AG04449 (cell line): Measurements from ENCODE around the gene CRISPLD2.

ENCODE experiments used
- CTCF ChIA-PET: fragments of 350-600 bp; formaldehyde crosslinking; extraction: SDS; loops from one replicate; lab custom pipeline; 2021; ENCODE audit warnings: antibody characterized with exemption; lab: Yijun Ruan, JAX
- POLR2A ChIA-PET: fragments of 400-600, 350-600 bp; formaldehyde crosslinking; extraction: SDS; loops from one replicate; lab custom pipeline; 2020; ENCODE audit warnings: antibody characterized with exemption, inconsistent platforms; lab: Yijun Ruan, JAX
- DNase-seq: peaks from one replicate; pipeline ENCODE4 v3.0.0-alpha.2; 2010; ENCODE audit warnings: low read depth, low spot score
- H3K4me3 ChIP-seq: 2 replicates; pipeline ENCODE4 v1.5.1; 2011; ENCODE audit warnings: low read depth, mild to moderate bottlenecking, control low read depth, low read length
- TF ChIP-seq, protein P1 (sequence below): IDR thresholded peaks from one replicate; pipeline ENCODE4 v1.5.1; 2011; ENCODE audit warnings: mild to moderate bottlenecking, moderate library complexity, low read length, control low read depth, inconsistent platforms; ENCODE audit not compliant: insufficient read depth; ENCODE audit errors: missing control alignments

The CRISPLD2 gene

GRCh38 chr16:84897911-84898377, 78.2 kb downstream of the CRISPLD2 start:
- TF ChIP-seq, protein P1, sequence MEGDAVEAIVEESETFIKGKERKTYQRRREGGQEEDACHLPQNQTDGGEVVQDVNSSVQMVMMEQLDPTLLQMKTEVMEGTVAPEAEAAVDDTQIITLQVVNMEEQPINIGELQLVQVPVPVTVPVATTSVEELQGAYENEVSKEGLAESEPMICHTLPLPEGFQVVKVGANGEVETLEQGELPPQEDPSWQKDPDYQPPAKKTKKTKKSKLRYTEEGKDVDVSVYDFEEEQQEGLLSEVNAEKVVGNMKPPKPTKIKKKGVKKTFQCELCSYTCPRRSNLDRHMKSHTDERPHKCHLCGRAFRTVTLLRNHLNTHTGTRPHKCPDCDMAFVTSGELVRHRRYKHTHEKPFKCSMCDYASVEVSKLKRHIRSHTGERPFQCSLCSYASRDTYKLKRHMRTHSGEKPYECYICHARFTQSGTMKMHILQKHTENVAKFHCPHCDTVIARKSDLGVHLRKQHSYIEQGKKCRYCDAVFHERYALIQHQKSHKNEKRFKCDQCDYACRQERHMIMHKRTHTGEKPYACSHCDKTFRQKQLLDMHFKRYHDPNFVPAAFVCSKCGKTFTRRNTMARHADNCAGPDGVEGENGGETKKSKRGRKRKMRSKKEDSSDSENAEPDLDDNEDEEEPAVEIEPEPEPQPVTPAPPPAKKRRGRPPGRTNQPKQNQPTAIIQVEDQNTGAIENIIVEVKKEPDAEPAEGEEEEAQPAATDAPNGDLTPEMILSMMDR, result no peak
- ChIA-PET CTCF (interaction anchor here (1.0 kb wide), 1 partner anchor 143 kb away, joined by 3 read pairs; no protein-coding TSS in a partner anchor), POLR2A (no interaction called here)
- DNase-seq, result no peak
- H3K4me3 ChIP-seq, result no peak overlapping the region

DNA sequence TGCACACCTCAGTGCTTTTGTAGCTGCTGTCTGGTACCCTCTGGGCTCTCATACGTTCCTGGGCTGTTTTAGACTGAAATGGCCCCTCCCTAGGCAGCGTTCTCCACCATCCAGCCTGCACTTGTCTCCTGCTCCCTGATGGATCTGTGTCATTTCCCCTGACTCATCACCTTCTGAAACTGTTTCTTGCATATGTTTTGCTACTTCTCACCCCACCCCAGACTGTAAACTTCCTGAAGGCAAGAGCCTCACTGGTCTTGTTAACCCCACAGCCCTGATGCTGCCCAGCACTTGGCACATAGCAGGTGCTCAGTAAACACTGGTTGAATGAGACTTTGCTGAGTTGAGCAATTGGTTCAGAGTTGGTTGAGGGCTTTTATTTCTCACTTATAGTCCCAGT, 78.7 kb downstream of the CRISPLD2 start:
- DNase-seq, result no peak
- ChIA-PET POLR2A (no interaction called here), CTCF (interaction anchor here (1.4 kb wide), 1 partner anchor 54 kb away, joined by 3 read pairs; no protein-coding TSS in a partner anchor)
- no peak overlapping the region for H3K4me3 ChIP-seq
- TF ChIP-seq, protein P1, result no peak

- no peak overlapping the region for H3K4me3 ChIP-seq
- TF ChIP-seq, protein P1, result no peak
- DNase-seq, result no peak
- POLR2A ChIA-PET, result no interaction called here
- CTCF ChIA-PET, result interaction anchor here (1.1 to 1.4 kb wide), 3 partner anchors 9 to 53 kb away, joined by 3 to 4 read pairs (median 3); no protein-coding TSS in a partner anchor
Measured at GRCh38 chr16:84899414-84899813, 79.6 kb downstream of the CRISPLD2 start.

- no peak for DNase-seq
Measured at GRCh38 chr16:84905965-84906460, 86.2 kb downstream of the CRISPLD2 start.

GRCh38 chr16:84907051-84907450, 87.3 kb downstream of the CRISPLD2 start:
- no peak overlapping the region for H3K4me3 ChIP-seq
- TF ChIP-seq, protein P1, result no peak
- DNase-seq, result no peak
- ChIA-PET CTCF (no interaction called here), POLR2A (no interaction called here)

More at GRCh38 chr16:84905965-84906460, 86.2 kb downstream of the CRISPLD2 start:
- POLR2A ChIA-PET, result no interaction called here
- CTCF ChIA-PET, result interaction anchor here (1.4 kb wide), 1 partner anchor 152 kb away, joined by 4 read pairs; no protein-coding TSS in a partner anchor
- H3K4me3 ChIP-seq, result no peak overlapping the region
- TF ChIP-seq, protein P1, result no peak

GRCh38 chr16:84907575-84907974, 87.8 kb downstream of the CRISPLD2 start:
- POLR2A ChIA-PET, result no interaction called here
- peak; percentile 19 for DNase-seq
- TF ChIP-seq, protein P1, result no peak
- CTCF ChIA-PET, result no interaction called here
- H3K4me3 ChIP-seq, result no peak overlapping the region
